Type B pancreatic cell (in vitro differentiated cells): ENCODE data around the gene PSEN1. TPM values are rescaled to one million over a fixed set of nuclear protein-coding genes. Genes with fewer than 3 reads are reported as not detected.

Source experiments
- DNase-seq: peaks from one replicate; pipeline ENCODE4 v3.0.0; 2021; ENCODE audit warnings: mixed read lengths; ENCODE audit not compliant: unreplicated experiment; ENCODE audit errors: extremely low spot score
- H3K27ac Mint-ChIP-seq: 2 replicates; pipeline ENCODE4 v1.8.0; 2021; ENCODE audit warnings: mild to moderate bottlenecking, mixed read lengths
- H3K27me3 Mint-ChIP-seq: 2 replicates; pipeline ENCODE4 v1.8.0; 2021; ENCODE audit warnings: mixed read lengths
- H3K36me3 Mint-ChIP-seq: 2 replicates; pipeline ENCODE4 v1.8.0; 2021; ENCODE audit warnings: mixed read lengths
- H3K4me1 Mint-ChIP-seq: one replicate; pipeline ENCODE4 v1.8.0; 2021; ENCODE audit warnings: mixed read lengths; ENCODE audit not compliant: unreplicated experiment
- H3K4me3 Mint-ChIP-seq: 2 replicates; pipeline ENCODE4 v1.8.0; 2021; ENCODE audit warnings: mild to moderate bottlenecking, mixed read lengths
- H3K9me3 Mint-ChIP-seq: 2 replicates; pipeline ENCODE4 v1.8.0; 2021; ENCODE audit warnings: mixed read lengths
- CTCF ChIP-seq: fragments of 200-600 bp; sonication (generic); conservative IDR thresholded peaks from 2 replicates; pipeline ENCODE4 v1.5.0; 2021; ENCODE audit warnings: antibody characterized with exemption, mild to moderate bottlenecking
- total RNA-seq: library from RNA; stranded (reverse); gene quantifications from 2 replicates; pipeline ENCODE4 v1.2.1, GENCODE V29; 2021; ENCODE audit warnings: low replicate concordance

Gene PSEN1
- total RNA-seq, 1 donor from 2014 or later, result 58.9 TPM

GRCh38 chr14:73272393-73272792 is 136.1 kb downstream of the PSEN1 start:
- no peak overlapping the region for H3K4me3 Mint-ChIP-seq
- H3K9me3 Mint-ChIP-seq, result no peaks in the 10 kb centered on the region
- H3K4me1 Mint-ChIP-seq, result peaks cover 8% of the 10 kb centered on the region
- DNase-seq, result no peak
- H3K27me3 Mint-ChIP-seq, result peaks cover 3% of the 10 kb centered on the region
- peaks cover 17% of the 10 kb centered on the region for H3K36me3 Mint-ChIP-seq
- no peak overlapping the region for H3K27ac Mint-ChIP-seq
- no peak for TF ChIP-seq CTCF

Other genes with a start within 250 kb of the PSEN1 start
- 4.5 and 5.8 TPM in 2 replicates for gene DPF3, start 242.4 kb upstream of the PSEN1 start, total RNA-seq
- gene DCAF4, start 210.0 kb upstream of the PSEN1 start, total RNA-seq, result 11.0 and 17.9 TPM in 2 replicates
- gene ZFYVE1, start 109.4 kb upstream of the PSEN1 start, total RNA-seq, result 18.6 and 19.7 TPM in 2 replicates
- 77.9 and 94.6 TPM in 2 replicates for gene RBM25, start 78.0 kb upstream of the PSEN1 start, total RNA-seq
- gene PAPLN, start 101.0 kb downstream of the PSEN1 start, total RNA-seq, result 0.99 and 2.0 TPM in 2 replicates